Dendritic cell treated with granulocyte-macrophage colony-stimulating factor and Interleukin-4, amounts not matched to agents 40 ng/mL and 50 ng/mL, for 4 days (primary cell): Measurements from ENCODE around the gene GJD4.

Experiments used
- H3K27ac Mint-ChIP-seq: one replicate; pipeline ENCODE4 v1.8.0; 2022; ENCODE audit warnings: mild to moderate bottlenecking, mixed read lengths
- H3K27me3 Mint-ChIP-seq: one replicate; pipeline ENCODE4 v1.8.0; 2022; ENCODE audit warnings: mild to moderate bottlenecking, mixed read lengths
- H3K36me3 Mint-ChIP-seq: one replicate; pipeline ENCODE4 v1.8.0; 2022; ENCODE audit warnings: low read depth, mixed read lengths
- H3K4me1 Mint-ChIP-seq: one replicate; pipeline ENCODE4 v1.8.0; 2022; ENCODE audit warnings: low read depth, mixed read lengths
- H3K4me3 Mint-ChIP-seq: one replicate; pipeline ENCODE4 v1.8.0; 2022; ENCODE audit warnings: mild to moderate bottlenecking, moderate library complexity, mixed read lengths
- H3K9me3 Mint-ChIP-seq: one replicate; pipeline ENCODE4 v1.8.0; 2022; ENCODE audit warnings: mixed read lengths
- intact Hi-C: fragments of 100-400 bp; cut with micrococcal nuclease; formaldehyde crosslinking; loops from one replicate; pipeline ENCODE4 v1.15.0; 2022

The GJD4 gene, protein sequence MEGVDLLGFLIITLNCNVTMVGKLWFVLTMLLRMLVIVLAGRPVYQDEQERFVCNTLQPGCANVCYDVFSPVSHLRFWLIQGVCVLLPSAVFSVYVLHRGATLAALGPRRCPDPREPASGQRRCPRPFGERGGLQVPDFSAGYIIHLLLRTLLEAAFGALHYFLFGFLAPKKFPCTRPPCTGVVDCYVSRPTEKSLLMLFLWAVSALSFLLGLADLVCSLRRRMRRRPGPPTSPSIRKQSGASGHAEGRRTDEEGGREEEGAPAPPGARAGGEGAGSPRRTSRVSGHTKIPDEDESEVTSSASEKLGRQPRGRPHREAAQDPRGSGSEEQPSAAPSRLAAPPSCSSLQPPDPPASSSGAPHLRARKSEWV

GRCh38 chr10:35605191-35605590 is at the start of gene GJD4:
GJD4 (plus strand) TSS chr10:35605341; CDS start chr10:35605568, 227 bp downstream.
- H3K27me3 Mint-ChIP-seq = peaks cover 51% of the 10 kb centered on the region
- no peak within 1 kb of the TSS for H3K4me3 Mint-ChIP-seq
- H3K4me1 Mint-ChIP-seq = peaks cover 9% of the 10 kb centered on the region
- intact Hi-C loops = no loop called here
- H3K9me3 Mint-ChIP-seq = no peaks in the 10 kb centered on the region
- no peak within 1 kb of the TSS for H3K27ac Mint-ChIP-seq
- no peaks in the 10 kb centered on the region for H3K36me3 Mint-ChIP-seq

DNA sequence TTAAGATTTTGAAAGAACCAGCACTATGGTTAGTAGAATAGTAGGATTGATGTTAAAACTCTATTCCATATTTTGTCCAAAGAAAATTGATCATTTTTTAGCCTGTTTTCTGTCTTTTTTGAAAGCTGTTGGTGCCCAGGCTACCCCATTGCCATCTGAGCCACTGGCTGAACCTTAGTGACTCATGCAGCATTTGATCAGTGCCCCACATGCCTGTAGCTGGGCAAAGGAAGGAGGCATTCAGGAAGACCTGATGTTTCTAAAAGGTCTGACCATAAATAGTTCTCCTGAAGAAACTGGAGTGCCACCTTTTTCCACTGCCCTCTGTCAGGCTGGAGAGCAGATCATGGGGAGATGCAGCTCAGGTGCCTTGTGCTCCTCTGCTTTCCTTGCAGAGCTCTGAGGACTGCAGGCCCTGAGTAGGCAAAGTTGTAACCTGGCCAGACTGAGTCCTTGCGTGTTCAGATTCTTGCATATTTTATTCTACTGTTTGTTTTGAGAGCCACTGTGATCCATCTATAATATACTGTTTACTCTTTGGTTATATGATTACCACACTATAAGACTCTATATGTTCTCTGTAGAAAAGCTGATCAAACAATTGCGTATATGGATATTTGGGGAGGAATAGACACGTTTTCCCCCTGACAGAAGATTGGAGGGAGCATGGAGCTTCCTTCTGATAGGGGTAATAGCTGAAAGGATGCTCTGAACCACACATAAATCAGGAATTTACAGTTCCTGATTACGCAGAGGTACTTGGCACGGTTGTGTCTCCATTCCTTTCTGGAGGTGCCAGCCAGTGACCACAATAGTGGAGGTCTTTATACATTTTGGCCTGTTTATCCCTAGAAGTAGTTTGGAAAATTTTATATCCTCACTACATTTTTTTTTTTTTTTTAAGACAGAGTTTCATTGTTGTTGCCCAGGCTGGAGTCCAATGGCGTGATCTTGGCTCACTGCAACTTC is 48.9 kb upstream of the GJD4 start:
- H3K9me3 Mint-ChIP-seq = no peaks in the 10 kb centered on the region
- no peak overlapping the region for H3K4me3 Mint-ChIP-seq
- no peak overlapping the region for H3K27ac Mint-ChIP-seq
- H3K27me3 Mint-ChIP-seq = no peaks in the 10 kb centered on the region
- peaks cover 81% of the 10 kb centered on the region for H3K36me3 Mint-ChIP-seq
- H3K4me1 Mint-ChIP-seq = peaks cover 19% of the 10 kb centered on the region
- intact Hi-C loops = no loop called here

DNA sequence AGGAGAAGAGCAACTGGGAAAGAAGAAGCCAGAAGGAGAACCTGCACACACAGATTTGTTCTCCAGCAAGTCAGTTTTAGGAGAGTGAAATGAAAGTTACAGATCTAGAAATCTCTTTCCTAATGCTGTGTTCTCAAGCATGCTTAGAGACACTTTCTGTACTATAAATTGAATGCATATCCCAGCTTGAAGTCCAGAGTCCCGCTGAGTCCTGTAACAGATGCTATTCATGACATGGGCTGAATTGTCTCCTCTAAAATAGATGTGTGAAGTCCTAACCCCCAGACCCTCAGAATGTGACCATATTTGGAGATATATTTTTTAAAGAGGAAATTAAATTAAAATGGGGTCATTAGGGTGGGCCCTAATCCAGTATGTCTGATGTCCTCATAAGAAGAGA is 46.9 kb upstream of the GJD4 start:
- no peaks in the 10 kb centered on the region for H3K27me3 Mint-ChIP-seq
- H3K4me1 Mint-ChIP-seq = peaks cover 22% of the 10 kb centered on the region
- no peak overlapping the region for H3K4me3 Mint-ChIP-seq
- H3K27ac Mint-ChIP-seq = no peak overlapping the region
- peaks cover 75% of the 10 kb centered on the region for H3K36me3 Mint-ChIP-seq
- no peaks in the 10 kb centered on the region for H3K9me3 Mint-ChIP-seq
- intact Hi-C loops = no loop called here

GRCh38 chr10:35559416-35559815 is 45.7 kb upstream of the GJD4 start:
- no peaks in the 10 kb centered on the region for H3K27me3 Mint-ChIP-seq
- no peaks in the 10 kb centered on the region for H3K9me3 Mint-ChIP-seq
- peaks cover 66% of the 10 kb centered on the region for H3K36me3 Mint-ChIP-seq
- H3K4me1 Mint-ChIP-seq = peaks cover 21% of the 10 kb centered on the region
- H3K4me3 Mint-ChIP-seq = no peak overlapping the region
- no peak overlapping the region for H3K27ac Mint-ChIP-seq
- intact Hi-C loops = no loop called here

DNA sequence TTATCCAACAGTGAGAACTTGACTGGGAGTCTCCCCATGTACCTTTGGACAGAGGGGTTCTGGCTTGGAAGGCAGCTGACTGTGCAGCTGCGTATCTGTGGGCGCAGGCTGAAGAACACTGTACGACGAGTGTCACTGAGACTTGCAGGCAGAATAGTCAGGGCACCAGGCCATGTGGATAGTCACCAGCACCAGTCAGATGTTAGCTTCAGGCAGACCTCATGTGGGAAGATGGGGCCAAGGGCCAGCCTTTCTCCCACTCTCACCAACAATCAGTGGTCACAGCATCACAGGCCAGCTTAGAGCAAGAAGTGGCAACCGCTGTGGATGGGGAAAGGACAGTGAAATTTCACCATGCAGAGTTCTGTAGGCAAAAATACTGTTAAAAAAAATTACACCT is 43.4 kb upstream of the GJD4 start:
- Mint-ChIP-seq H3K4me1 (peaks cover 32% of the 10 kb centered on the region), H3K9me3 (no peaks in the 10 kb centered on the region), H3K36me3 (peaks cover 73% of the 10 kb centered on the region), H3K4me3 (no peak overlapping the region), H3K27me3 (no peaks in the 10 kb centered on the region), H3K27ac (no peak overlapping the region)
- intact Hi-C loops = loop anchor here (10.0 kb wide), 1 partner anchor 317 kb away; no protein-coding TSS in a partner anchor

DNA sequence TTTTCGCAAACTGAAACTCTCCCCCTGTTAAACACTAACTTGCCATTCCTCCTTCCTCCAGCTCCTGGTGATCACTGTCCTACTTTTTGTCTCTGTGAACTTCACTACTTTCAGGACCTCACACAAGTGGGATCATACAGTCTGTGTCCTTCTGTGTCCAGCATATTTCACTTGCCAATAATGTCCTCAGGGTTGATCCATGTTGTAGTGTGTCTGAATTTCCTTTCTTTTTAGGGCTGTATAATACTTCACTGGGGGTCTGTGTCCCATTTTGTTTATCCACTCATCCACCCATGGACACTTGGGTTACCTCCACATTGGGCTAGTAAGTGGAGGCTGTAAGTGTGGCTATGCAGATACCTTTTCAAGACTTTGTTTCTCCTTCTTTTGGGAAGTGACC is 42.7 kb upstream of the GJD4 start:
- peaks cover 73% of the 10 kb centered on the region for H3K36me3 Mint-ChIP-seq
- intact Hi-C loops = loop anchor here (10.0 kb wide), 1 partner anchor 318 kb away; no protein-coding TSS in a partner anchor
- H3K9me3 Mint-ChIP-seq = no peaks in the 10 kb centered on the region
- H3K4me3 Mint-ChIP-seq = no peak overlapping the region
- H3K27me3 Mint-ChIP-seq = no peaks in the 10 kb centered on the region
- no peak overlapping the region for H3K27ac Mint-ChIP-seq
- peaks cover 32% of the 10 kb centered on the region for H3K4me1 Mint-ChIP-seq

- Mint-ChIP-seq H3K27ac (no peak overlapping the region), H3K4me3 (no peak overlapping the region), H3K36me3 (peaks cover 73% of the 10 kb centered on the region), H3K4me1 (peaks cover 32% of the 10 kb centered on the region), H3K27me3 (no peaks in the 10 kb centered on the region), H3K9me3 (no peaks in the 10 kb centered on the region)
- intact Hi-C loops = loop anchor here (10.0 kb wide), 1 partner anchor 319 kb away; no protein-coding TSS in a partner anchor
These were observed 41.8 kb upstream of the GJD4 start for GRCh38 chr10:35563261-35563891.

DNA sequence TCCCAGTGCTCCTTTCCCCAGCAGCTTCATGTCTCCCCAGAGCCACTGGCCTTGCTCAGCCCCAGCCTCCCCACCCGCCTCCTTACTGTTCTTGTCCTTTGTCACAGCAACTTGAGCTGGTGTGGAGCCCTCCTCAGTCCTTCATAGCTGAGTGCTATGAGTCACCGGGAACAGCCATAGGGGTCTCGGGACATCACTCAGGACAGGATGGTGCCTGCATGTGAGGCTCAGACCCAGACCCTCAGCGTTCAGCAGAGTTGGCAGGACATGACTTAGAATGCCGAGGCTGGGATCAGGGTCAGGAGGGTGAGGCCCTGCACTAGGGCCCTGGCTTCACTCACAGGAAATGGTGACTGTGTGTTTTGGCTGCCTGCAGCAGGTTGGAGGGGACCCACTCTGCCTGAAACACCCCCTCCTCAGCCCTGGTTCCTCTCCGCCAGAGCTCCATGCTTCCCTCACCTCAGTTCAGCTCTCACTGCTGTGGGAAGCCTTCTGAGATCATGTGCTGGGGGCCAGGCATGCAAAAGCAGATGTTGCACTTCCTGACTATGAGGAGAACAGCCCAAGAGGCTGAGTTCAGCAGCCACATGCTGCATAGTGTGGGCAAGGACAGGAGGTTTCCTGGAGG is 40.7 kb upstream of the GJD4 start:
- Mint-ChIP-seq H3K27ac (peak overlapping the region; percentile 76), H3K36me3 (peaks cover 73% of the 10 kb centered on the region), H3K27me3 (no peaks in the 10 kb centered on the region), H3K4me3 (no peak overlapping the region), H3K9me3 (no peaks in the 10 kb centered on the region), H3K4me1 (peaks cover 38% of the 10 kb centered on the region)
- intact Hi-C loops = loop anchor here (10.0 kb wide), 1 partner anchor 320 kb away; no protein-coding TSS in a partner anchor

GRCh38 chr10:35565602-35566081 is 39.5 kb upstream of the GJD4 start:
- H3K36me3 Mint-ChIP-seq = peaks cover 71% of the 10 kb centered on the region
- peaks cover 38% of the 10 kb centered on the region for H3K4me1 Mint-ChIP-seq
- intact Hi-C loops = loop anchor here (10.0 kb wide), 1 partner anchor 321 kb away; no protein-coding TSS in a partner anchor
- no peak overlapping the region for H3K4me3 Mint-ChIP-seq
- no peaks in the 10 kb centered on the region for H3K27me3 Mint-ChIP-seq
- H3K9me3 Mint-ChIP-seq = no peaks in the 10 kb centered on the region
- peak overlapping the region; percentile 76 for H3K27ac Mint-ChIP-seq

DNA sequence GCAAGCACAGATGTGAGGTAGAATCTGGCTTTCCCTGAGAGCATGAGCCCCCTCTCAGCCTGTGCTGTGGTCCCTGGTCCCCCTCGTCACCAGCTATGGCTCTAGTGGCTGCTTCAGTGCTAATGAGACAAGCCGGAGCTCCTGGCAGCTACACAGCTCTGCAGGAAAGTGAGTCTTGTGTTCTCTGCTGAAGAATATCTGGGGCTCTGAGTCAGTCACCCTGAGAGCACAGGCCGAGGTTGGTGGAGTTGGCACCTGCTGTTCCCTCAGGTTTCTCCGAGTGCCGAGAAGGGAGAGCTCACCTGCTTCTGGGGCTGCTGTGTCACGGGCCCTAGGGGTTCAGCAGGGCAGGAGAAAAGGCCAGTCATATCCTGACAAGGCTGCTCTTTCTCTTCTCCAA is 37.2 kb upstream of the GJD4 start:
- intact Hi-C loops = loop anchor here (10.0 kb wide), 1 partner anchor 323 kb away; no protein-coding TSS in a partner anchor
- Mint-ChIP-seq H3K36me3 (peaks cover 72% of the 10 kb centered on the region), H3K27ac (peak overlapping the region; percentile 15), H3K9me3 (no peaks in the 10 kb centered on the region), H3K4me1 (peaks cover 32% of the 10 kb centered on the region), H3K4me3 (no peak overlapping the region), H3K27me3 (no peaks in the 10 kb centered on the region)

DNA sequence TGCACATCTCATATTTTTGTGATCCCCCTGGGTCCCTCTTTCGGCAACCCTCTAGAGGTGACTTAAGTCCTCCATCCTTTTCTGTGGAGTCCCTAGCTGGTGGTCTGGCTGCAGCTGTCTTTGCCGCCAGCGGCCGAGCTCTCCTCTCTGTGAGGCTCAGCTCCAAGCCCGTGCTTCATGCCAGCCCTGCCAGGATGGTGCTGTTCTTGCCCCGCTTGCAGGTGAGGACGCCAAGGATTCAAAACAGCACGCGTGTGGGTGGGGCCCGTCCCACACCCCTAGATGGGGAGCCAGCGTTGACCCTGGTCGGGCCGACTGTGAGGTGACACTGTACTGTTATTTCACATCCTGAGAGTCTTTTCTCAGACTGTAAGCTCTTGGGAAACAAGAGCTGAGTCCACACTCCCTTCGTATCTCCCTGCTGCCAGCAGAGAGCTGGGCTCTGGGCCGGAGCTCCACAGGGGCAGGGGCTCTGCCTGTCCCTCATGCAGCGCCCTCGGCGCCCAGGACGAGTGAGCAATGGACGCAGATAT is 36.6 kb upstream of the GJD4 start:
- Mint-ChIP-seq H3K27me3 (no peaks in the 10 kb centered on the region), H3K27ac (peak overlapping the region; percentile 15), H3K4me3 (no peak overlapping the region), H3K9me3 (no peaks in the 10 kb centered on the region), H3K36me3 (peaks cover 78% of the 10 kb centered on the region), H3K4me1 (peaks cover 27% of the 10 kb centered on the region)
- intact Hi-C loops = loop anchor here (10.0 kb wide), 1 partner anchor 324 kb away; no protein-coding TSS in a partner anchor

DNA sequence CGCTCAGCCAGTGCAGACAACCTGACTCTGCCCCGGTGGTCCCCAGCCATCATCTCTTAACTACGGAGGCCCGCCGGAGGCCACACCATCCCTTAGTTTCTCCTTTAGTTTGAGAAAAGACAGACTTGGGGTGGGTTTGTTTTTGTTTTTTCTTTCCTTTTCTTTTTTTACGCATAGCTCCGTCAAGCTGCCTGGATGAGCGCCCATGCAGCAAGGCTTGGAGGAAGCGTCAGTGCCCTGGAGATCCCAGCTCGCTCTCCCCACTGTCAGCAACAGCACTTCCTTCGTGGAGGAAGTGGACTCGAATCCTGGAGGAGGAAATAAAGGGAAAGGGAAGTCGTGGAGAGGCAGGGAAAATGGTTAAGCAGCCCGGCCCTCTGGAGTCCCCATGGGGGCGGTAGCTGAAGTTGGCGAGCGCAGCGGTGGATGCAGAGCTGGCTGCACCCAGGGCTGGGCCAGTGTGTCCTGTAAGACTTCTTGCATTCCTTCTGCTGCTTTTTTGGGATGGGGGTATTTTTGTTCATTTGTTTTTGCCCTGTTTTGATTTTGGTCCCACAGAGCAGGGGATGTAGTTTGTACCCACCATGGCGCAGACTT is 35.9 kb upstream of the GJD4 start:
- no peaks in the 10 kb centered on the region for H3K9me3 Mint-ChIP-seq
- no peak overlapping the region for H3K27ac Mint-ChIP-seq
- H3K4me3 Mint-ChIP-seq = no peak overlapping the region
- no peaks in the 10 kb centered on the region for H3K27me3 Mint-ChIP-seq
- H3K4me1 Mint-ChIP-seq = peaks cover 23% of the 10 kb centered on the region
- intact Hi-C loops = loop anchor here (10.0 kb wide), 1 partner anchor 324 kb away; no protein-coding TSS in a partner anchor
- peaks cover 85% of the 10 kb centered on the region for H3K36me3 Mint-ChIP-seq
